NT2/D1 (cell line): Measurements from ENCODE around the gene C1orf116.

Experiments
- SUZ12 ChIP-seq: IDR thresholded peaks from 2 replicates; pipeline ENCODE4 v1.6.1; 2011; ENCODE audit not compliant: insufficient read length, insufficient read depth; ENCODE audit errors: extremely low read depth
- YY1 ChIP-seq: IDR thresholded peaks from 2 replicates; pipeline ENCODE4 v1.6.1; 2011; ENCODE audit not compliant: insufficient read length, insufficient read depth
- ZNF274 ChIP-seq: IDR thresholded peaks from 2 replicates; pipeline ENCODE4 v1.6.1; 2011; ENCODE audit warnings: mild to moderate bottlenecking, low read depth, low read length

DNA sequence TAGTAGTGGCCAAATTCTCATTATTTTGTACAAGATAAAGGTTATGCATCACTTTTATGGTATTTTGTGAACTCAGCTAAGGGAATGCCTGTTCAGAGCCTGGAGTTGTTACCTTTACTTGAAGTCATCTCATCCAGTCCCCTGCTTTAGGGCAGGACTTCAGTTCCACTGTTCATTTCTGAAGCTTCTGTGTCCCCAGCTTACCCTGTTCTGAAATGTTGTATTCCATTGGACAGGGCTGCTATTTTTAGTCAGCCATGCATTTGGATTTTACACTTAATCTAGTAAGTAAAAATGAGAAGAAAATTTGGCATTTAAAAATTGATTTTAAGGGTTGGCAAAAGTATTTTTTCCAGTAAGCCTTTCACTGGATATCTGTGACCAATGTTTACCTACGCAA is 44.5 kb upstream of the C1orf116 start:
- no peak for TF ChIP-seq SUZ12
- no peak for TF ChIP-seq YY1
- no peak for TF ChIP-seq ZNF274
